ENCODE results near the gene FGGY. TPM values are rescaled to one million over a fixed set of nuclear protein-coding genes. Genes with fewer than 3 reads are reported as not detected.

The FGGY gene
- total RNA-seq, 1 experiment from 2014 or later = 14.6 TPM

DNA sequence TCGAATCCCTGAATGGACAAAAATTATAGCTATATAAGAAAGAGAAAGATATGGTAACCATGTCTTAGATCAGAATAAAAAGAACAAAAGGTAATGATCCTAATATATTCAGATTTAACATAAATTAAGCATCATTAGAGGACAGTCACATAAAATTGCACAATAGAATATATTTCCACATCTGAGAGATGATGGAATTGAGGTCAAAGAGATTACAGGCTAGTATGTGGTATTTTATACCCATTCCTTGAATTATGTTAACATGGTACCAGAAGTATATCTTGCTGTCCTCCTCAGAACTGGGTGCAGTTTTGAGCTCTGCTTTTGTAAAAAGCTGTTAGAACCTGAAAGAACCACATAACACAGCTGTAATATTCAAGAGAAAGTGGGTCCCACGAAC is 272.3 kb downstream of the FGGY start:
- Histone ChIP-seq H3K4me1 (ENCODE audit: insufficient read depth, low read length) (peaks cover 6% of the 10 kb centered on the region; the same call in 1 of the 2 replicates), H3K9me3 (ENCODE audit: control insufficient read depth, low read depth, low read length) (no peaks in the 10 kb centered on the region), H3K27ac (ENCODE audit: insufficient read length, low read depth, low read length) (no peak overlapping the region), H2BK15ac (ENCODE audit: low read depth, low read length) (no peak overlapping the region), H3K4me2 (ENCODE audit: insufficient read depth, insufficient read length, low read length) (no peak overlapping the region), H2AFZ (ENCODE audit: low read length) (no peak overlapping the region), H3K56ac (ENCODE audit: insufficient read length, low read depth, low read length) (no peak overlapping the region), H2BK12ac (ENCODE audit: insufficient read length, low read depth, low read length) (no peak overlapping the region), H3T11ph (ENCODE audit: low read length) (no peak overlapping the region), H3K18ac (ENCODE audit: insufficient read length, low read depth, low read length) (no peak overlapping the region), H2BK20ac (ENCODE audit: low read depth, low read length, poor library complexity, severe bottlenecking) (no peak overlapping the region), H4K5ac (ENCODE audit: insufficient read length, low read depth, low read length) (no peak overlapping the region), H4K91ac (ENCODE audit: insufficient read length, low read depth, low read length) (no peak overlapping the region), H2BK120ac (ENCODE audit: low read depth, low read length, poor library complexity, severe bottlenecking) (no peak overlapping the region), H3K23me2 (ENCODE audit: insufficient read length, low read depth, low read length, poor library complexity, severe bottlenecking) (no peaks in the 10 kb centered on the region), H3K79me2 (ENCODE audit: insufficient read depth, low read length) (no peaks in the 10 kb centered on the region), H3K9ac (ENCODE audit: extremely low read depth, insufficient read length, low read length) (no peak overlapping the region), H4K20me1 (ENCODE audit: control insufficient read depth, insufficient read depth, insufficient read length) (no peaks in the 10 kb centered on the region), H3K79me1 (ENCODE audit: insufficient read depth, low read depth, low read length, poor library complexity, severe bottlenecking) (no peaks in the 10 kb centered on the region), H4K8ac (replicated peaks; ENCODE audit: insufficient read length, low read depth, low read length) (no peak overlapping the region), H3K14ac (ENCODE audit: insufficient read depth, low read length) (no peak overlapping the region), H2AK5ac (ENCODE audit: insufficient read length, low read length) (no peak overlapping the region), H3K27me3 (ENCODE audit: insufficient read depth, low read length) (no peaks in the 10 kb centered on the region), H3K23ac (ENCODE audit: insufficient read length, low read depth, low read length) (no peak overlapping the region), H2BK5ac (ENCODE audit: insufficient read length, low read length) (no peak overlapping the region), H3K4ac (ENCODE audit: low read depth, low read length) (no peak overlapping the region)
- peaks cover 2 to 5% of the 10 kb centered on the region in 2 experiments; a peak in 4 of 5 replicates for H3K9me3 Mint-ChIP-seq
- no peak overlapping the region for H3K27ac Mint-ChIP-seq
- peaks cover 7 to 11% of the 10 kb centered on the region in 2 experiments for H3K4me1 Mint-ChIP-seq
- no peaks in the 10 kb centered on the region for H3K27me3 Mint-ChIP-seq (ENCODE audit: low read depth)
- no peak overlapping the region for H3K4me3 Mint-ChIP-seq
- peaks cover 2 to 5% (median 5%) of the 10 kb centered on the region in 3 experiments; a peak in 5 of 7 replicates for H3K36me3 Mint-ChIP-seq (ENCODE audit: insufficient read depth in 1 of 3, low read depth in 3 of 3)
- DNase-seq = no peak
- TF ChIP-seq, protein P1, sequence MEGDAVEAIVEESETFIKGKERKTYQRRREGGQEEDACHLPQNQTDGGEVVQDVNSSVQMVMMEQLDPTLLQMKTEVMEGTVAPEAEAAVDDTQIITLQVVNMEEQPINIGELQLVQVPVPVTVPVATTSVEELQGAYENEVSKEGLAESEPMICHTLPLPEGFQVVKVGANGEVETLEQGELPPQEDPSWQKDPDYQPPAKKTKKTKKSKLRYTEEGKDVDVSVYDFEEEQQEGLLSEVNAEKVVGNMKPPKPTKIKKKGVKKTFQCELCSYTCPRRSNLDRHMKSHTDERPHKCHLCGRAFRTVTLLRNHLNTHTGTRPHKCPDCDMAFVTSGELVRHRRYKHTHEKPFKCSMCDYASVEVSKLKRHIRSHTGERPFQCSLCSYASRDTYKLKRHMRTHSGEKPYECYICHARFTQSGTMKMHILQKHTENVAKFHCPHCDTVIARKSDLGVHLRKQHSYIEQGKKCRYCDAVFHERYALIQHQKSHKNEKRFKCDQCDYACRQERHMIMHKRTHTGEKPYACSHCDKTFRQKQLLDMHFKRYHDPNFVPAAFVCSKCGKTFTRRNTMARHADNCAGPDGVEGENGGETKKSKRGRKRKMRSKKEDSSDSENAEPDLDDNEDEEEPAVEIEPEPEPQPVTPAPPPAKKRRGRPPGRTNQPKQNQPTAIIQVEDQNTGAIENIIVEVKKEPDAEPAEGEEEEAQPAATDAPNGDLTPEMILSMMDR (conservative IDR thresholded peaks at IDR 0.05) = no peak
- WGBS (ENCODE audit: extremely low coverage, insufficient read length, low lambda C conversion rate) = no CpG with 5 or more reads among the region's 2 CpGs
